NCI-H2029 (cell line): ENCODE measurements around the gene REEP5.
"Not testable (repeated sequence)": the region's sequence is repeated elsewhere in the genome, so short reads cannot be mapped to it uniquely, and the experiment has no call there.

Experiments used
- DNase-seq: peaks from one replicate; lab custom pipeline; 2025; lab: John Stamatoyannopoulos, UW

The REEP5 gene

GRCh38 chr5:112933105-112933504 lies 11.1 kb upstream of the REEP5 start:
- no peak for DNase-seq

- DNase-seq = no peak
Observed at GRCh38 chr5:112931473-112931872, 9.4 kb upstream of the REEP5 start.

GRCh38 chr5:112930082-112930344 lies 8.0 kb upstream of the REEP5 start:
- no peak for DNase-seq

- DNase-seq = no peak
Observed at GRCh38 chr5:112929336-112930081, 7.5 kb upstream of the REEP5 start.

GRCh38 chr5:112923988-112924387 lies 2.0 kb upstream of the REEP5 start:
- DNase-seq = no peak

GRCh38 chr5:112923148-112923917 lies 1.3 kb upstream of the REEP5 start:
- DNase-seq = no peak

- peak; percentile 72 for DNase-seq
Observed at GRCh38 chr5:112921026-112921832, 798 bp downstream of the REEP5 start.

GRCh38 chr5:112919972-112920371 lies 2.1 kb downstream of the REEP5 start:
- DNase-seq = no peak

- no peak for DNase-seq
Observed at GRCh38 chr5:112918679-112919078, 3.3 kb downstream of the REEP5 start.

- DNase-seq = no peak
Observed at GRCh38 chr5:112918136-112918535, 3.9 kb downstream of the REEP5 start.

- DNase-seq = no peak
Observed at GRCh38 chr5:112917453-112917995, 4.5 kb downstream of the REEP5 start.

GRCh38 chr5:112915831-112916230 lies 6.2 kb downstream of the REEP5 start:
- DNase-seq = no peak

- DNase-seq = no peak
Observed at GRCh38 chr5:112914584-112914983, 7.4 kb downstream of the REEP5 start.

GRCh38 chr5:112910529-112910928 lies 11.5 kb downstream of the REEP5 start:
- no peak for DNase-seq

GRCh38 chr5:112908854-112909253 lies 13.2 kb downstream of the REEP5 start:
- no peak for DNase-seq

- no peak for DNase-seq
Observed at GRCh38 chr5:112907166-112907631, 14.8 kb downstream of the REEP5 start.

GRCh38 chr5:112906637-112907036 lies 15.4 kb downstream of the REEP5 start:
- DNase-seq = no peak

- DNase-seq = not testable (repeated sequence)
Observed at GRCh38 chr5:112904996-112905395, 17.0 kb downstream of the REEP5 start.

- no peak for DNase-seq
Observed at GRCh38 chr5:112902561-112902960, 19.5 kb downstream of the REEP5 start.

- no peak for DNase-seq
Observed at GRCh38 chr5:112895682-112896081, 26.3 kb downstream of the REEP5 start.

GRCh38 chr5:112892776-112893175 lies 29.3 kb downstream of the REEP5 start:
- DNase-seq = no peak

GRCh38 chr5:112892066-112892465 lies 30.0 kb downstream of the REEP5 start:
- DNase-seq = not testable (repeated sequence)
